AG09309 (cell line): Measurements from ENCODE around the gene NPW.

Experiments used
- DNase-seq: peaks from one replicate; pipeline ENCODE4 v3.0.0-alpha.2; 2010; ENCODE audit warnings: low read depth
- H3K4me3 ChIP-seq: 2 replicates; pipeline ENCODE4 v1.5.1; 2011; ENCODE audit warnings: mild to moderate bottlenecking, low read depth, low read length, moderate library complexity; ENCODE audit not compliant: control insufficient read depth
- CTCF ChIP-seq: IDR thresholded peaks from 2 replicates; pipeline ENCODE4 v1.5.1; 2011; ENCODE audit warnings: mild to moderate bottlenecking, low read depth, low read length, inconsistent platforms; ENCODE audit not compliant: insufficient read depth, control insufficient read depth; ENCODE audit errors: missing control alignments

Gene NPW

GRCh38 chr16:1997494-1998359, 21.9 kb upstream of the NPW start:
- TF ChIP-seq CTCF, result no peak
- H3K4me3 ChIP-seq, result no peak overlapping the region
- peak; percentile 59 for DNase-seq

DNA sequence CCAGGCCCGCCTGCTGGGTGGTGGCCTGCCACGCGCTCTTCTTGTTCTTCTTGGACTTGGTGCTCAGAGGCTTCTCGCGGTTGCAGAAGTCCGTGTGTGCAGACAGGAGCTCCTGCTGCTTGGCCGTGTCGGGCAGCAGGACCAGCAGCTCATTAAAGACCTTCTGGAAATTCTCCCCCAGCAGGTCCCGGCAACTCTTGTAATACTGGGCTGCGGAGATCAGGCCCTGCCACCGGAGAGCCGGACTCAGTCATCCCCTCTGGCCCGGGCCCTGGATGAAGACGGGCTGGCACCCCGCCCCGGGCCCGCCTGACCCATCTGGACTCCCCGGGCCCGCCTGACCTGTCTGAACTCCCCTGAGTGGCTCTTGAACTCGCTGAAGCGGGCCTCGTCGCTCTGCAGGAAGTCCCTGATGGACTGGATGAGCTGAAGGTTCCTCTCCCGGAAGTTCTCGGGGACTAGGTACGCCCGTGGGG, 21.2 kb upstream of the NPW start:
- H3K4me3 ChIP-seq, result no peak overlapping the region
- TF ChIP-seq CTCF, result no peak
- no peak for DNase-seq

DNA sequence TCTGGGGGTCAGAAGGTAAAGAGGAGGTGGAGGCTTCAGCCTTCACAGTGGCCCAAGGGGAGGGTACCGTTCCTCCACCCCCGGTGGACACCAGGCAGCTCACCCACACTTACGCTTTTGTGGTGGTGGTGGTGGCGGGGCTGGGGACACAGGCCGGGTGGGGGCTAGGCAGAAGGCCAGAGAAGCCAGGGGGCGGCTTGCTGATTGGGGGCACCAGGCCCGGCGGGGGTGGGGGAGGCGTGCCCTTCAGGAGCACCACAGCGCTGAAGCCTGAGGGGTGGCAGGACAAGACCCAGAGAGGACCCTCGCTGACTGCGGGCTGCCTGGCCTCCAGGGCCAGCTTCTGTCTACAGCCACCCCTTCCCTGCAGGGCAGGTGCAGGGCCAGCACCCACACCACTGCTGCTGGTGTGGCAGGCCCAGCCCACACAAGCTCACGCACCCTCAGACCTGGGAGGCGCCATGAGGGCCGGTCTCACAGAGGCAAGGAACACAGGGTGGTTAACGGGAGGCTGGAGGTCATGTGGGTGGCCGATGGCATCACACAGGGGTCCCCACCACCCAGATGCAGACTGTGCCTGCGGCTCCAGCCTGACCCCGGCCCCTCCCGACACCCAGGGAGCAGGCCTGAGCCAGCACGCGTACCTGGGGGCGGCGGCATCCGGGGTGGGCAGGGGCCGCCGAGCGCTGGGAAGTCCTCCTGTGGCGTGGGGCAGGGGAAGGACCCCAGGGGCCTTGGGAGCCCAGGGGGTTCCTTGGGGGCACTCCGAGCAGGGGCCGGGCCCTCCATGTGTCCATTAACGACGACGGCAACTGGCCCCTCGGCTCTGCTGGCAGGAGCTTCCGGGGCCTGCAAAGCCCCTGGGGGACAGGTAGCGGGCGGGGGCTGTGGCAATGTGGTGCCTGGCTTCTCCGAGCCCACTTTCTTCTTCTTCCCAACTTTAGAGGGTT, 20.5 kb upstream of the NPW start:
- no peak for TF ChIP-seq CTCF
- H3K4me3 ChIP-seq, result no peak overlapping the region
- DNase-seq, result no peak

DNA sequence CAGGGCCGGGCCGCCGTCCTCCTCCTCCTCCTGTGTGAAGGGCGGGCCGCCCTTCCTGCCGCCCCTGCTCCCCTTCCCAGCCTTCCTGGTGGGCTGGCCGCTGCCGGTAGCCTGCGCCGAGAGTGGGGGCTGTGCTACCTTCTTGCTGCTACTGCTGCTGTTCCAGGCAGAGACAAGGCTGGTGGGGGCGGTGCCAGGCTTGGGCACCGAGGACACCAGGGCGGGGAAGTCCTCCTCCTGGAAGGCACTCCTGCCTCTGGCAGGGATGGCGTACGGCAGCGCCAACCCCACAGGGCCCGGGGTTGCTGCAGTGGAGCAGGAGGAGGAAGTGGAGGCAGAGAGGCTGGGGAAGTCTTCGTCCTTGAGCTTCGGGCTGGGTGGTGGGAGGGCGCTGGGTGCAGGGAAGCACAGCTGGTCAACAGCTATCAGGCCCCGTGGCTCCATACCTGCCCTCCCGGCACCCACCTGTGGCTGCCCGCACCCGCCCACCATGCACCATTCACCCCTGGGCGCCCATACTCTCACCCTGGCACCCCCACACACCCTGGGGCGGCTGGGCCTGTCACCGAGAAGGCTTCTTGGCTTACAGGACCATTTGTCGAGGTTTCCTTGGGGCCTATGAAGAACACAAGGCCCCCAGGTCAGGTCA, 19.6 kb upstream of the NPW start:
- no peak overlapping the region for H3K4me3 ChIP-seq
- no peak for TF ChIP-seq CTCF
- no peak for DNase-seq

DNA sequence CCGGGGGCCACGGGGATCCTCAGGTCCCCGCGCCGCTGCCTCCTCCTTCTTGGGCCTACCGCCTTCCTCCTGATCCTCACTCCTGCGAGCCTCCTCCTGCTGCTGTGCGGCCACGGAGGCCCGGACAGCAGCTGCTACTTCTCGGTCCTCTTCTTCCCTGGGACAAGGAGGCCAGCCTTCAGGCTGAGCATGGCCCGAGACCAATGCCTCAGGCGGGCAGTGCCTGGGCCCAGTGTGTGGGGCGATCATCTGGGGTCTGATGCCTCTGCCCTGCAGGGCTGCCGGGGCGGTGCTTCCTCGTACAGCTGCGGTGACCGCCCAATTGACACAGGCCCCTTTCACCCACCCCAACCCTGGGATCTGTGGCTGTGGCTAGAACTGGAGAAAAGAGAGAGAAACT, 18.6 kb upstream of the NPW start:
- TF ChIP-seq CTCF, result no peak
- no peak overlapping the region for H3K4me3 ChIP-seq
- DNase-seq, result no peak

DNA sequence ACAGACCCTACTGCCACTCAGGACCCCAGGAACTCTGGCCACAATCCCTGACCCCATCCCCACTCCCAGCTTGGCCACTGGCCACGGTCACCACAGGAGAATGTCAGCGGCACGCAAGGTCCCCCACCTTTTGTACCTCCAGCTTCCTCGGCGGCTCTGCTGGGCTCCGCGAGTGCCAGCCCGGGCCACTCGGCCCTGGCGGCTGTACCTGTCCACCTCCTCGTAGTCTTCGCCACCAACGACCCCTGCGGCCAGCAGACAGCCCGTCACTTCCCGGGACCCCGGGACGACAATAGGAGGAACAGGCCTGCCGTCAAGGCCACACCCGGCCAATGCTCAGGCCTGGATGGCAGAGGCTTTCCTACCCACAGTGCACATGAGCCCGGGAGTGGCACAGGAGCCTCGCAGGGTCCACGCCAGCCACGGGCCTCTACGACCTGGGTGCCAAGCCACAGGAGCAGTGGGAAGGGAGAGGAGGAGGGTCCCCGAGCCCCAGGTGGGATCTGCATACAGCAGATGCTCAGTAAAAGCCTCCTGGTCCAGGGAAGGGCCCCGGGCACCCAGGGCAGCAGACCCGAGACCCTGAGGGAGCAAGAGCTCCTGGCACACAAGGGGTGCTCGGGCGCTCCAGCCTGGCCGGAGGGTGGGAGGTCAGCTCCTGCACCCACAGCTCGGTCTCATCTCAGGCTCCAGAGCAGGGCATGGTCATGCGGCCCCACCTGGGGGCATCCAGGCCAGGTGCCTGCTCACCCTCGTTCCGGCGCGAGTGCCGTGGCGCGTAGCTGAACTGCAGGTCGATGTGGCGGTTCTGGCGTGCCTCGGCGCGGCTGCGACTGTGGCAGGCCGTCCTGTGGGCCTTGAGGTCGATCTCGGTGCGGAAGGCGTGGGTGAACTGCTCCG, 17.9 kb upstream of the NPW start:
- DNase-seq, result no peak
- no peak overlapping the region for H3K4me3 ChIP-seq
- TF ChIP-seq CTCF, result no peak
